ENCODE data around the gene PEX5.

DNA sequence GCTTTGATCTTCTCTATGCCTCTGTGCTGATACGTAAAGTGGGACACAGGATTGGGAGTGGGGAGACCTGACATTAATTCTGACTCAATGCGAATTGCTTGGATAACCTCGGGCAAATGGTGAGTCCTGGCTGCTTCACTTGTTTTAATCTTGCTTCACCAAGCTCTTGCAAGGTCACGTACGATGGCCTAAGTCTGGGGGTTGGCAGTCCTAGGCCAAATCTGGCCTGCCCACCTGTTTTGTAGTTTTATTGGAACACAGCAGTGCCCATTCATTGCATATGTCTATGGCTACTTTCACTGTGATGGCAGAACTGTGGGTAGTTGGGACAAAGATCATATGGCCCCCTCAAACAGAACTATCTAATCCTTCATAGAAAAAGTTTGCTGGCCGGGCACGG is 45.9 kb upstream of the PEX5 start:
- no peak for TF ChIP-seq CTCF (IDR thresholded peaks at IDR 0.05; ENCODE audit: low read depth, low read length)
- no peak for TF ChIP-seq EZH2phosphoT487 (IDR thresholded peaks at IDR 0.05; ENCODE audit: low read depth)

All from OCI-LY3 (cell line).